Neuronal stem cell (in vitro differentiated cells): ENCODE results near the gene OLIG2.

Experiments
- DNase-seq: peaks from one replicate; pipeline ENCODE4 v3.0.0-alpha.2; 2013; ENCODE audit warnings: low spot score
- H2AFZ ChIP-seq: one replicate; pipeline ENCODE4 v1.6.1; 2013; ENCODE audit warnings: mild to moderate bottlenecking, low read length, inconsistent platforms
- H2AK5ac ChIP-seq: 2 replicates; pipeline ENCODE4 v1.6.1; 2013; ENCODE audit warnings: low read depth, mild to moderate bottlenecking, inconsistent platforms, low read length, moderate library complexity, mixed read lengths
- H2BK120ac ChIP-seq: 2 replicates; pipeline ENCODE4 v1.6.1; 2013; ENCODE audit warnings: low read depth, mild to moderate bottlenecking, inconsistent platforms, low read length, moderate library complexity, mixed read lengths
- H2BK12ac ChIP-seq: one replicate; pipeline ENCODE4 v1.6.1; 2013; ENCODE audit warnings: low read length, inconsistent platforms
- H2BK15ac ChIP-seq: 2 replicates; pipeline ENCODE4 v1.6.1; 2013; ENCODE audit warnings: mild to moderate bottlenecking, low read length, inconsistent platforms, mixed read lengths
- H2BK5ac ChIP-seq: one replicate; pipeline ENCODE4 v1.6.1; 2013; ENCODE audit warnings: inconsistent platforms, mild to moderate bottlenecking, low read length, moderate library complexity
- H3K14ac ChIP-seq: one replicate; pipeline ENCODE4 v1.6.1; 2013; ENCODE audit warnings: low read length, inconsistent platforms
- H3K18ac ChIP-seq: 2 replicates; pipeline ENCODE4 v1.6.1; 2013; ENCODE audit warnings: low read length, inconsistent platforms
- H3K23ac ChIP-seq: 2 replicates; pipeline ENCODE4 v1.6.1; 2013; ENCODE audit warnings: low read depth, mild to moderate bottlenecking, mixed read lengths, low read length, inconsistent platforms; ENCODE audit not compliant: poor library complexity
- H3K27ac ChIP-seq: replicated peaks from 3 replicates; pipeline ENCODE4 v1.5.1; 2013; ENCODE audit warnings: low read length, inconsistent platforms
- H3K27me3 ChIP-seq, 3 experiments: 2 replicates each; pipeline ENCODE4 v1.6.1; 2013; ENCODE audit warnings: low read length in 3 of 3, mild to moderate bottlenecking in 2 of 3, inconsistent platforms in 1 of 3, low read depth in 1 of 3, mixed read lengths in 1 of 3, moderate library complexity in 1 of 3; ENCODE audit not compliant: control insufficient read depth in 3 of 3, insufficient read depth in 3 of 3
- H3K36me3 ChIP-seq, 2 donors: replicated peaks in 1 of 2; 2 replicates each; pipeline ENCODE4 v1.6.1; 2013; ENCODE audit warnings: low read length in 2 of 2; ENCODE audit not compliant: control insufficient read depth in 2 of 2, insufficient read depth in 2 of 2
- H3K4ac ChIP-seq: 2 replicates; pipeline ENCODE4 v1.6.1; 2013; ENCODE audit warnings: inconsistent platforms, mild to moderate bottlenecking, low read length, moderate library complexity
- H3K4me1 ChIP-seq, 2 donors: 1 replicate in 1 of 2; 2 replicates in 1 of 2; pipeline ENCODE4 v1.6.1; 2013; ENCODE audit warnings: low read length in 2 of 2, low read depth in 1 of 2; ENCODE audit not compliant: control insufficient read depth in 2 of 2, insufficient read depth in 1 of 2
- H3K4me2 ChIP-seq: one replicate; pipeline ENCODE4 v1.6.1; 2013; ENCODE audit warnings: mild to moderate bottlenecking, low read length, inconsistent platforms; ENCODE audit not compliant: insufficient read depth, poor library complexity, severe bottlenecking
- H3K4me3 ChIP-seq, 2 donors: 2 replicates each; pipeline ENCODE4 v1.5.1; 2013; ENCODE audit warnings: low read length in 2 of 2, mild to moderate bottlenecking in 2 of 2, inconsistent platforms in 1 of 2, moderate library complexity in 1 of 2
- H3K79me1 ChIP-seq: one replicate; pipeline ENCODE4 v1.6.1; 2013; ENCODE audit warnings: low read depth, mild to moderate bottlenecking, inconsistent platforms, low read length, moderate library complexity
- H3K9ac ChIP-seq: one replicate; pipeline ENCODE4 v1.6.1; 2013; ENCODE audit warnings: mild to moderate bottlenecking, low read depth, low read length, inconsistent platforms; ENCODE audit not compliant: poor library complexity
- H3K9me3 ChIP-seq, 2 donors: replicated peaks in 1 of 2; 2 replicates each; pipeline versions ENCODE3 to v1.6.1; 2013; ENCODE audit warnings: low read length in 2 of 2, mild to moderate bottlenecking in 2 of 2, inconsistent platforms in 1 of 2, low read depth in 1 of 2, mixed read lengths in 1 of 2, moderate library complexity in 1 of 2; ENCODE audit not compliant: control insufficient read depth in 2 of 2, insufficient read depth in 1 of 2
- H4K8ac ChIP-seq: one replicate; pipeline ENCODE4 v1.6.1; 2013; ENCODE audit warnings: low read depth, mild to moderate bottlenecking, inconsistent platforms, low read length, moderate library complexity
- H4K91ac ChIP-seq: one replicate; pipeline ENCODE4 v1.6.1; 2013; ENCODE audit warnings: low read length, low read depth, mild to moderate bottlenecking, inconsistent platforms; ENCODE audit not compliant: poor library complexity
- WGBS, 2 donors: extraction: QIAGEN DNeasy Blood & Tissue Kit; methylation state at CpG; one replicate each; pipeline ENCODE4 v1.1.7; 2013; ENCODE audit warnings: missing lambda C conversion rate in 2 of 2, mixed read lengths in 1 of 2; ENCODE audit not compliant: insufficient read length in 2 of 2, insufficient replicate concordance in 1 of 2; ENCODE audit errors: extremely low coverage in 2 of 2; 5-methylcytosine and 5-hydroxymethylcytosine counted together

OLIG2 gene

DNA sequence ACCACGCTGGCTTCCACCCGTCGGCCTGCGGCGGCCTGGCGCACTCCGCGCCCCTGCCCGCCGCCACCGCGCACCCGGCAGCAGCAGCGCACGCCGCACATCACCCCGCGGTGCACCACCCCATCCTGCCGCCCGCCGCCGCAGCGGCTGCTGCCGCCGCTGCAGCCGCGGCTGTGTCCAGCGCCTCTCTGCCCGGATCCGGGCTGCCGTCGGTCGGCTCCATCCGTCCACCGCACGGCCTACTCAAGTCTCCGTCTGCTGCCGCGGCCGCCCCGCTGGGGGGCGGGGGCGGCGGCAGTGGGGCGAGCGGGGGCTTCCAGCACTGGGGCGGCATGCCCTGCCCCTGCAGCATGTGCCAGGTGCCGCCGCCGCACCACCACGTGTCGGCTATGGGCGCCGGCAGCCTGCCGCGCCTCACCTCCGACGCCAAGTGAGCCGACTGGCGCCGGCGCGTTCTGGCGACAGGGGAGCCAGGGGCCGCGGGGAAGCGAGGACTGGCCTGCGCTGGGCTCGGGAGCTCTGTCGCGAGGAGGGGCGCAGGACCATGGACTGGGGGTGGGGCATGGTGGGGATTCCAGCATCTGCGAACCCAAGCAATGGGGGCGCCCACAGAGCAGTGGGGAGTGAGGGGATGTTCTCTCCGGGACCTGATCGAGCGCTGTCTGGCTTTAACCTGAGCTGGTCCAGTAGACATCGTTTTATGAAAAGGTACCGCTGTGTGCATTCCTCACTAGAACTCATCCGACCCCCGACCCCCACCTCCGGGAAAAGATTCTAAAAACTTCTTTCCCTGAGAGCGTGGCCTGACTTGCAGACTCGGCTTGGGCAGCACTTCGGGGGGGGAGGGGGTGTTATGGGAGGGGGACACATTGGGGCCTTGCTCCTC is 1.9 kb downstream of the OLIG2 start:
- H2BK5ac ChIP-seq = peak overlapping the region; percentile 42
- no peak overlapping the region for H3K14ac ChIP-seq
- H3K9me3 ChIP-seq = peaks cover 6 to 12% of the 10 kb centered on the region in 2 donors
- peaks cover 0 to 11% of the 10 kb centered on the region in 2 donors for H3K4me1 ChIP-seq
- no peak overlapping the region for H3K4me2 ChIP-seq
- H2AK5ac ChIP-seq = no peak overlapping the region
- WGBS, 2 donors = no CpG with 5 or more reads among the region's 85 CpGs
- peaks cover 72 to 99% (median 98%) of the 10 kb centered on the region in 3 experiments for H3K27me3 ChIP-seq
- H2AFZ ChIP-seq = no peak overlapping the region
- H2BK15ac ChIP-seq = no peak overlapping the region
- H2BK120ac ChIP-seq = no peak overlapping the region
- H3K23ac ChIP-seq = peak overlapping the region; percentile 87
- no peak for DNase-seq
- no peaks in the 10 kb centered on the region for H3K36me3 ChIP-seq
- H2BK12ac ChIP-seq = peak overlapping the region; percentile 34
- no peak overlapping the region for H4K8ac ChIP-seq
- H3K79me1 ChIP-seq = no peaks in the 10 kb centered on the region
- H3K9ac ChIP-seq = no peak overlapping the region
- H3K18ac ChIP-seq = no peak overlapping the region
- no peak overlapping the region for H3K4me3 ChIP-seq
- H3K27ac ChIP-seq = no peak overlapping the region
- no peak overlapping the region for H4K91ac ChIP-seq
- no peak overlapping the region for H3K4ac ChIP-seq

DNA sequence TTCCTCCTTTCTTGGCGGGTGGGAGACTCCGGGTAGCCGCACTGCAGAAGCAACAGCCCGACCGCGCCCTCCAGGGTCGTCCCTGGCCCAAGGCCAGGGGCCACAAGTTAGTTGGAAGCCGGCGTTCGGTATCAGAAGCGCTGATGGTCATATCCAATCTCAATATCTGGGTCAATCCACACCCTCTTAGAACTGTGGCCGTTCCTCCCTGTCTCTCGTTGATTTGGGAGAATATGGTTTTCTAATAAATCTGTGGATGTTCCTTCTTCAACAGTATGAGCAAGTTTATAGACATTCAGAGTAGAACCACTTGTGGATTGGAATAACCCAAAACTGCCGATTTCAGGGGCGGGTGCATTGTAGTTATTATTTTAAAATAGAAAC is 2.5 kb downstream of the OLIG2 start:
- no peak overlapping the region for H4K91ac ChIP-seq
- peaks cover 71 to 99% (median 98%) of the 10 kb centered on the region in 3 experiments for H3K27me3 ChIP-seq
- no peak overlapping the region for H2BK12ac ChIP-seq
- no peaks in the 10 kb centered on the region for H3K36me3 ChIP-seq
- no peak overlapping the region for H3K4me3 ChIP-seq
- no peak overlapping the region for H2BK15ac ChIP-seq
- H3K23ac ChIP-seq = no peak overlapping the region
- H3K4me1 ChIP-seq = peaks cover 0 to 11% of the 10 kb centered on the region in 2 donors
- no peak overlapping the region for H3K27ac ChIP-seq
- H3K14ac ChIP-seq = no peak overlapping the region
- H3K9me3 ChIP-seq = peaks cover 6 to 12% of the 10 kb centered on the region in 2 donors
- no peak overlapping the region for H2BK120ac ChIP-seq
- H2AFZ ChIP-seq = no peak overlapping the region
- H3K9ac ChIP-seq = no peak overlapping the region
- no peaks in the 10 kb centered on the region for H3K79me1 ChIP-seq
- no peak overlapping the region for H3K18ac ChIP-seq
- no peak for DNase-seq
- WGBS, 2 donors = no CpG with 5 or more reads among the region's 15 CpGs
- no peak overlapping the region for H3K4ac ChIP-seq
- no peak overlapping the region for H3K4me2 ChIP-seq
- H2BK5ac ChIP-seq = no peak overlapping the region
- H2AK5ac ChIP-seq = no peak overlapping the region
- H4K8ac ChIP-seq = no peak overlapping the region

DNA sequence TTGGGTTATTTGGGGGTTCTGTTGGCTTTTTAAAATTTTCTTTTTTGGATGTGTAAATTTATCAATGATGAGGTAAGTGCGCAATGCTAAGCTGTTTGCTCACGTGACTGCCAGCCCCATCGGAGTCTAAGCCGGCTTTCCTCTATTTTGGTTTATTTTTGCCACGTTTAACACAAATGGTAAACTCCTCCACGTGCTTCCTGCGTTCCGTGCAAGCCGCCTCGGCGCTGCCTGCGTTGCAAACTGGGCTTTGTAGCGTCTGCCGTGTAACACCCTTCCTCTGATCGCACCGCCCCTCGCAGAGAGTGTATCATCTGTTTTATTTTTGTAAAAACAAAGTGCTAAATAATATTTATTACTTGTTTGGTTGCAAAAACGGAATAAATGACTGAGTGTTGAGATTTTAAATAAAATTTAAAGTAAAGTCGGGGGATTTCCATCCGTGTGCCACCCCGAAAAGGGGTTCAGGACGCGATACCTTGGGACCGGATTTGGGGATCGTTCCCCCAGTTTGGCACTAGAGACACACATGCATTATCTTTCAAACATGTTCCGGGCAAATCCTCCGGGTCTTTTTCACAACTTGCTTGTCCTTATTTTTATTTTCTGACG is 3.1 kb downstream of the OLIG2 start:
- peaks cover 6 to 12% of the 10 kb centered on the region in 2 donors for H3K9me3 ChIP-seq
- no peaks in the 10 kb centered on the region for H3K36me3 ChIP-seq
- peaks cover 69 to 99% (median 98%) of the 10 kb centered on the region in 3 experiments for H3K27me3 ChIP-seq
- no peak overlapping the region for H2BK15ac ChIP-seq
- H4K91ac ChIP-seq = no peak overlapping the region
- no peak overlapping the region for H2AK5ac ChIP-seq
- no peak overlapping the region for H3K4me3 ChIP-seq
- H2AFZ ChIP-seq = no peak overlapping the region
- no peak overlapping the region for H3K18ac ChIP-seq
- H3K79me1 ChIP-seq = no peaks in the 10 kb centered on the region
- H4K8ac ChIP-seq = no peak overlapping the region
- no peak overlapping the region for H2BK120ac ChIP-seq
- H3K4me2 ChIP-seq = no peak overlapping the region
- no peak overlapping the region for H3K23ac ChIP-seq
- H3K4ac ChIP-seq = no peak overlapping the region
- no peak overlapping the region for H3K14ac ChIP-seq
- H3K9ac ChIP-seq = no peak overlapping the region
- H2BK5ac ChIP-seq = no peak overlapping the region
- no peak overlapping the region for H3K27ac ChIP-seq
- H3K4me1 ChIP-seq = peaks cover 0 to 11% of the 10 kb centered on the region in 2 donors
- WGBS, 2 donors = 100% methylated on average over 1 of the region's 28 CpGs; no CpG with 5 or more reads in 1 of the 2 donors
- H2BK12ac ChIP-seq = no peak overlapping the region
- no peak for DNase-seq

DNA sequence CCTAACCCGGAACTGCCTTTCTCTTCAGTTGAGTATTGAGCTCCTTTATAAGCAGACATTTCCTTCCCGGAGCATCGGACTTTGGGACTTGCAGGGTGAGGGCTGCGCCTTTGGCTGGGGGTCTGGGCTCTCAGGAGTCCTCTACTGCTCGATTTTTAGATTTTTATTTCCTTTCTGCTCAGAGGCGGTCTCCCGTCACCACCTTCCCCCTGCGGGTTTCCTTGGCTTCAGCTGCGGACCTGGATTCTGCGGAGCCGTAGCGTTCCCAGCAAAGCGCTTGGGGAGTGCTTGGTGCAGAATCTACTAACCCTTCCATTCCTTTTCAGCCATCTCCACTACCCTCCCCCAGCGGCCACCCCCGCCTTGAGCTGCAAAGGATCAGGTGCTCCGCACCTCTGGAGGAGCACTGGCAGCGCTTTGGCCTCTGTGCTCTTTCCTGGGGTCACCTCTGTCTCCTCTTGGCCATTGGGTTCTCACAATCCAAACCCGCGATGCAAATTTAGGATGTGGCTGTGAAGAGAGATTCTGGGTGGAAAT is 3.7 kb downstream of the OLIG2 start:
- no peak overlapping the region for H3K9ac ChIP-seq
- no peak overlapping the region for H3K27ac ChIP-seq
- H3K18ac ChIP-seq = no peak overlapping the region
- no peak overlapping the region for H3K23ac ChIP-seq
- peaks cover 70 to 99% (median 98%) of the 10 kb centered on the region in 3 experiments for H3K27me3 ChIP-seq
- H2AK5ac ChIP-seq = no peak overlapping the region
- no peak overlapping the region for H3K4ac ChIP-seq
- no peak overlapping the region for H2BK15ac ChIP-seq
- no peak for DNase-seq
- H3K36me3 ChIP-seq = no peaks in the 10 kb centered on the region
- H3K4me1 ChIP-seq = peaks cover 0 to 11% of the 10 kb centered on the region in 2 donors
- no peaks in the 10 kb centered on the region for H3K79me1 ChIP-seq
- no peak overlapping the region for H2BK5ac ChIP-seq
- no peak overlapping the region for H4K91ac ChIP-seq
- H3K4me2 ChIP-seq = no peak overlapping the region
- no peak overlapping the region for H4K8ac ChIP-seq
- peaks cover 6 to 11% of the 10 kb centered on the region in 2 donors for H3K9me3 ChIP-seq
- no peak overlapping the region for H3K14ac ChIP-seq
- H2BK120ac ChIP-seq = no peak overlapping the region
- no peak overlapping the region for H2BK12ac ChIP-seq
- H2AFZ ChIP-seq = no peak overlapping the region
- whole genome bisulfite sequencing, 2 donors = no CpG with 5 or more reads among the region's 19 CpGs
- H3K4me3 ChIP-seq = no peak overlapping the region
